Measurements from ENCODE around the gene PRAME. TPM values are rescaled to one million over a fixed set of nuclear protein-coding genes. Genes with fewer than 3 reads are reported as not detected.

Gene PRAME
- total and polyA plus RNA-seq, 2 donors (not counting 3 experiments of a cell fraction or from before 2014, with no cell fraction given), result 0.07 TPM; not detected in 1

DNA sequence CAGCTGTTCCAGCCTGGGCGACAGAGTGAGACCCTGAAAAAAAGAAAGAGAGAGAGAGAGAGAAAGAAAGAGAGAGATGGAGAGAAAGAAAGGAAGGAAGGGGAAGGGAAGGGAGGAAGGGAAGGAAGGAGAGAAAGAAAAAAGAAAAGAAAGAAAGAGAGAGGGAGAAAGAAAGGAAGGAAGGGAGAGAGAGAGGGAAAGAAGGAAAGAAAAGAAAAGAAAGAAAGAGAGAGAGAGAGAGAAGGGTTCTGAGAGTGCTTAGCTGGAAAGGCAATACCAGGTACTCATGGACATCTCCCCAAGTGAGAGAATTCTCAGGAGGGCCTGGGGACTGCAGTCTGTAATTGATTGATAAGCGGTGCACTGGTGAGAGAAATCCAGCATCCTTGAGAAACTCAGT is 12.8 kb upstream of the PRAME start:
- H3K4me3 ChIP-seq (replicated peaks in 1 of 3; ENCODE audit: insufficient read depth in 1 of 3, low read depth in 1 of 3, low read length in 3 of 3), result no peak overlapping the region
- no peaks in the 10 kb centered on the region for H3K36me3 ChIP-seq (ENCODE audit: control insufficient read depth in 2 of 2, extremely low read depth in 1 of 2, insufficient read depth in 2 of 2, low read length in 2 of 2)
- DNase-seq (ENCODE audit: low read depth, low spot score) (no peak), FAIRE-seq (no peak)
- no peak overlapping the region for H3K9ac ChIP-seq (replicated peaks; ENCODE audit: extremely low read depth, insufficient read depth, low read length)
- H3K4me2 ChIP-seq (ENCODE audit: insufficient read depth, low read length), result no peak overlapping the region
- POLR2A ChIA-PET, result no interaction called here
- no peaks in the 10 kb centered on the region for H3K79me2 ChIP-seq (ENCODE audit: control insufficient read depth, insufficient read depth, low read length)
- no peaks in the 10 kb centered on the region for H4K20me1 ChIP-seq (replicated peaks; ENCODE audit: control insufficient read depth, extremely low read depth, insufficient read depth, low read length)
- no peaks in the 10 kb centered on the region for H3K9me1 ChIP-seq (replicated peaks; ENCODE audit: control insufficient read depth, extremely low read depth, insufficient read depth, low read length)
- peaks cover 16 to 20% of the 10 kb centered on the region in 2 experiments for H3K27me3 ChIP-seq (ENCODE audit: control insufficient read depth in 2 of 2, insufficient read depth in 2 of 2, low read length in 2 of 2)
- H2AFZ ChIP-seq (ENCODE audit: low read depth, low read length), result no peak overlapping the region
- no peak overlapping the region for H3K27ac ChIP-seq (ENCODE audit: insufficient read depth, low read depth, low read length)
- TF ChIP-seq FOS (IDR thresholded peaks at IDR 0.05; ENCODE audit: borderline replicate concordance, insufficient read depth, low read length), result no peak
- no peak for TF ChIP-seq GATA2 (IDR thresholded peaks at IDR 0.05; ENCODE audit: insufficient read depth, insufficient read length, low read depth, low read length)
- TF ChIP-seq, protein P1, sequence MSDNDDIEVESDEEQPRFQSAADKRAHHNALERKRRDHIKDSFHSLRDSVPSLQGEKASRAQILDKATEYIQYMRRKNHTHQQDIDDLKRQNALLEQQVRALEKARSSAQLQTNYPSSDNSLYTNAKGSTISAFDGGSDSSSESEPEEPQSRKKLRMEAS (IDR thresholded peaks at IDR 0.05; ENCODE audit: insufficient read depth, insufficient read length), result no peak
- no peak for TF ChIP-seq JUN (IDR thresholded peaks at IDR 0.05; ENCODE audit: borderline replicate concordance, insufficient read depth, insufficient read length, low read depth)
- no peak for TF ChIP-seq EZH2 (IDR thresholded peaks at IDR 0.05; ENCODE audit: borderline replicate concordance, low read depth, low read length, severe bottlenecking)
- TF ChIP-seq, protein P2, sequence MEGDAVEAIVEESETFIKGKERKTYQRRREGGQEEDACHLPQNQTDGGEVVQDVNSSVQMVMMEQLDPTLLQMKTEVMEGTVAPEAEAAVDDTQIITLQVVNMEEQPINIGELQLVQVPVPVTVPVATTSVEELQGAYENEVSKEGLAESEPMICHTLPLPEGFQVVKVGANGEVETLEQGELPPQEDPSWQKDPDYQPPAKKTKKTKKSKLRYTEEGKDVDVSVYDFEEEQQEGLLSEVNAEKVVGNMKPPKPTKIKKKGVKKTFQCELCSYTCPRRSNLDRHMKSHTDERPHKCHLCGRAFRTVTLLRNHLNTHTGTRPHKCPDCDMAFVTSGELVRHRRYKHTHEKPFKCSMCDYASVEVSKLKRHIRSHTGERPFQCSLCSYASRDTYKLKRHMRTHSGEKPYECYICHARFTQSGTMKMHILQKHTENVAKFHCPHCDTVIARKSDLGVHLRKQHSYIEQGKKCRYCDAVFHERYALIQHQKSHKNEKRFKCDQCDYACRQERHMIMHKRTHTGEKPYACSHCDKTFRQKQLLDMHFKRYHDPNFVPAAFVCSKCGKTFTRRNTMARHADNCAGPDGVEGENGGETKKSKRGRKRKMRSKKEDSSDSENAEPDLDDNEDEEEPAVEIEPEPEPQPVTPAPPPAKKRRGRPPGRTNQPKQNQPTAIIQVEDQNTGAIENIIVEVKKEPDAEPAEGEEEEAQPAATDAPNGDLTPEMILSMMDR (IDR thresholded peaks at IDR 0.05; ENCODE audit: extremely low read depth in 1 of 2, insufficient read depth in 1 of 2, low read depth in 1 of 2, low read length in 2 of 2), result no peak
- no peak for TF ChIP-seq POLR2AphosphoS5 (IDR thresholded peaks at IDR 0.05; ENCODE audit: insufficient read depth, low read depth, low read length)
- TF ChIP-seq MYC (IDR thresholded peaks at IDR 0.05; ENCODE audit: low read depth, low read length), result no peak
- no peak for TF ChIP-seq POLR2A (IDR thresholded peaks at IDR 0.05; ENCODE audit: low read depth, low read length)
- H3K9me3 ChIP-seq (replicated peaks; ENCODE audit: control insufficient read depth, insufficient read depth, low read length), result no peaks in the 10 kb centered on the region
- intact Hi-C loops (cut with micrococcal nuclease) (no loop called here), dilution Hi-C loops (cut with MboI; ENCODE audit: extremely low pct_ligation_motif_present, low sequenced_read_pairs) (no loop called here)
- CTCF ChIA-PET, result interaction anchor here (1.0 kb wide), 1 partner anchor 149 kb away, joined by 5 read pairs; no protein-coding TSS in a partner anchor
- no peaks in the 10 kb centered on the region for H3K4me1 ChIP-seq (ENCODE audit: control insufficient read depth, extremely low read depth, insufficient read depth, low read length)
- no TSS peak for BruUV-seq (replicated peaks)

Measured in endothelial cell of umbilical vein (primary cell).